COLO668 (cell line): Measurements from ENCODE around the gene MRPL9.

Experiments
- DNase-seq: peaks from one replicate; lab custom pipeline; 2025; ENCODE audit not compliant: unreplicated experiment; lab: John Stamatoyannopoulos, UW

MRPL9 gene

GRCh38 chr1:151713044-151713443 lies 50.3 kb downstream of the MRPL9 start:
- peak; percentile 86 for DNase-seq

DNA sequence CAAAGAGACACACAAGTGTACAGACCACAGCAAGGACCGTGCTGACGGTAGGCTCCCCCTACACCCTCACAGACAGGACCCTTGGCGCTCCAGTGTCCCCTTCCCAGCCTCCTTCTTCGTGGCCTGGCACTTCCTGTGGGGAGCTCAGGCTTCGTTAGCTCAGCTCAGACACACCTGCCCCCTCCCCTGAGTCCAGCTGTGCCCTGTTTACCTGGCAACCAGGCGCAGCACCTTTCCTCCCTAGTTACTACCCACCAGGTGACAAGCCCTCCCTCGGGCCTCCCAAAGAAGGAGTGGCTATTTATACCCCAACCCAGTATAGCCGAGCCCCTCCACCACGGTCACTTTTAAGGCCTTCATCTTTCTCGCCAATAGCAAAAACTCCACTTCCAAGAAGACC lies 51.3 kb downstream of the MRPL9 start:
- DNase-seq, result peak; percentile 91

- no peak for DNase-seq
These were observed 52.1 kb downstream of the MRPL9 start for GRCh38 chr1:151711044-151711800.

- DNase-seq, result peak; percentile 73
These were observed 53.0 kb downstream of the MRPL9 start for GRCh38 chr1:151710187-151710840.
